Measurements from ENCODE around the gene PON2. TPM values are rescaled to one million over a fixed set of nuclear protein-coding genes. Genes with fewer than 3 reads are reported as not detected.

Gene PON2
- total RNA-seq, 4 donors from 2014 or later, result 41.8 to 91.0 (median 75.8) TPM

DNA sequence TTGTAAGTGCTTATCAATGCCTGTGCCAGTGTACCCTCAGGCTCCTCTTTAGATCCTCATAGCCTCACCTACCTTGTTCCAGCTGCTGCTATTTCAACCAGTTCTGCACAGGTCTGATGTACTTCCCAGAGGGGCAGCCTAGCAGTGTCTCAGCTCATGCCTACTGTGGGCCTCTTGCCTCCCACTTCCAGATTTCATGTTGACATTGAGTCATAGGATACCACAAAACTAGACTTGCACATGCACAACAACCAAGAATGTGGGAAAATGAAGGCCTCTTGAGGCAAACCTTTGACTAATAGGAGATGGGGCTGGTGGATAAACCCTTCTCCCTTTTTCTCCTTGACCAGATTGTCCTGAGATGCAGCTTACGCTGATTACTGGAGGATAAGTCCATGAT, 69.7 kb downstream of the PON2 start:
- DNase-seq, result no peak
- Histone ChIP-seq H3K9me3 (no peaks in the 10 kb centered on the region), H3K27ac (no peak overlapping the region), H3K4me1 (no peaks in the 10 kb centered on the region), H3K27me3 (no peaks in the 10 kb centered on the region), H3K4me3 (no peak overlapping the region), H3K36me3 (no peaks in the 10 kb centered on the region)
- intact Hi-C loops (cut with DNase I; ENCODE audit: low total_unique reads), result no loop called here
- TF ChIP-seq POLR2A (IDR thresholded peaks at IDR 0.05), result no peak
- TF ChIP-seq, protein P1, sequence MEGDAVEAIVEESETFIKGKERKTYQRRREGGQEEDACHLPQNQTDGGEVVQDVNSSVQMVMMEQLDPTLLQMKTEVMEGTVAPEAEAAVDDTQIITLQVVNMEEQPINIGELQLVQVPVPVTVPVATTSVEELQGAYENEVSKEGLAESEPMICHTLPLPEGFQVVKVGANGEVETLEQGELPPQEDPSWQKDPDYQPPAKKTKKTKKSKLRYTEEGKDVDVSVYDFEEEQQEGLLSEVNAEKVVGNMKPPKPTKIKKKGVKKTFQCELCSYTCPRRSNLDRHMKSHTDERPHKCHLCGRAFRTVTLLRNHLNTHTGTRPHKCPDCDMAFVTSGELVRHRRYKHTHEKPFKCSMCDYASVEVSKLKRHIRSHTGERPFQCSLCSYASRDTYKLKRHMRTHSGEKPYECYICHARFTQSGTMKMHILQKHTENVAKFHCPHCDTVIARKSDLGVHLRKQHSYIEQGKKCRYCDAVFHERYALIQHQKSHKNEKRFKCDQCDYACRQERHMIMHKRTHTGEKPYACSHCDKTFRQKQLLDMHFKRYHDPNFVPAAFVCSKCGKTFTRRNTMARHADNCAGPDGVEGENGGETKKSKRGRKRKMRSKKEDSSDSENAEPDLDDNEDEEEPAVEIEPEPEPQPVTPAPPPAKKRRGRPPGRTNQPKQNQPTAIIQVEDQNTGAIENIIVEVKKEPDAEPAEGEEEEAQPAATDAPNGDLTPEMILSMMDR (IDR thresholded peaks at IDR 0.05), result no peak

DNA sequence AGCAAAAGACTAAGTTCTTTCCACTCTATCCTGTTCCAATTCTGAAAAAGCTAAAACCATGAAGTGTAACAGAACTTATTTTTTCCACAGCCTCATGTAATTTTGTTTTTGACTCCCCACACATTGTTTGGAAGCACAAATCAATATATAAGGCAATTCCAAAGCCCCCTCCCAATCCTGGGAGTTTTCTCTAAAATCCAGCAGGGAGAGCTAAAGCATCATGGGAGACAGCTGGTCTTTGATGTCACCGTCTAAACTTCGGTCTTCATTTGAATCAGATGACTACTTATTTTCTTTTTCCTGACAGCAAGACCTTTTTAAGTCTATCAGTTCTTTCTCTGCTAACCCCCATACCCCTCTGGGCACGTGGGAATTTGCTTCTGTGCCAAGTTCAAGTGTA, 77.2 kb downstream of the PON2 start:
- Histone ChIP-seq H3K9me3 (no peaks in the 10 kb centered on the region), H3K36me3 (no peaks in the 10 kb centered on the region), H3K27me3 (no peaks in the 10 kb centered on the region), H3K4me1 (no peaks in the 10 kb centered on the region), H3K27ac (no peak overlapping the region), H3K4me3 (no peak overlapping the region)
- DNase-seq, result no peak
- intact Hi-C loops (cut with DNase I; ENCODE audit: low total_unique reads), result no loop called here
- TF ChIP-seq, protein P1 (IDR thresholded peaks at IDR 0.05), result no peak
- TF ChIP-seq POLR2A (IDR thresholded peaks at IDR 0.05), result no peak

Other genes with a start within 250 kb of the PON2 start
- gene PON1, start 110.5 kb downstream of the PON2 start, total RNA-seq, result not detected
- 10 to 100 TPM in 2 of 4 donors, not detected in 2; 10.1 to 10.6 TPM for gene PON3, start 38.7 kb downstream of the PON2 start, total RNA-seq
- gene ASB4, start 50.9 kb upstream of the PON2 start, total RNA-seq, result 1 to 10 TPM in 1 of 4 donors, under 1 TPM in 1, not detected in 2; 0.34 to 1.5 TPM
- gene PDK4, start 161.5 kb upstream of the PON2 start, total RNA-seq, result 100 to 1,000 TPM in 3 of 4 donors, 10 to 100 TPM in 1; 12.0 to 509 (median 177) TPM

All from uterus (tissue), 4 donors.